Neutrophil (primary cell): Measurements from ENCODE around the gene ITFG1.

Experiments used
- H3K27ac ChIP-seq: fragments of 200-600 bp; sonication (generic); 2 replicates; pipeline ENCODE4 v1.5.1; 2016; ENCODE audit warnings: mild to moderate bottlenecking, moderate library complexity
- H3K27me3 ChIP-seq: fragments of 200-600 bp; sonication (generic); 2 replicates; pipeline ENCODE4 v1.6.0; 2016; ENCODE audit warnings: mild to moderate bottlenecking
- H3K36me3 ChIP-seq: fragments of 200-600 bp; sonication (generic); 2 replicates; pipeline ENCODE4 v1.5.1; 2017
- H3K4me1 ChIP-seq, 2 experiments: fragments of 200-600 bp in 1 of 2; sonication (generic) in 1 of 2; 1 replicate in 1 of 2; 2 replicates in 1 of 2; pipeline versions ENCODE4 v1.5.1 to v1.6.1; 2013 to 2016; ENCODE audit warnings: low read depth in 1 of 2, low read length in 1 of 2, mild to moderate bottlenecking in 1 of 2, moderate library complexity in 1 of 2; ENCODE audit not compliant: control insufficient read depth in 1 of 2, insufficient read depth in 1 of 2
- H3K4me3 ChIP-seq, 2 experiments: fragments of 200-600 bp in 1 of 2; sonication (generic) in 1 of 2; 1 replicate in 1 of 2; 2 replicates in 1 of 2; pipeline ENCODE4 v1.5.1; 2013 to 2016; ENCODE audit warnings: low read depth in 1 of 2, low read length in 1 of 2, mild to moderate bottlenecking in 1 of 2, moderate library complexity in 1 of 2
- H3K9me3 ChIP-seq: fragments of 200-600 bp; sonication (generic); 2 replicates; pipeline ENCODE4 v1.5.1; 2016
- TF ChIP-seq, protein P1 (sequence below): fragments of 200-600 bp; sonication (generic); IDR thresholded peaks from 2 replicates; pipeline ENCODE4 v1.5.1; 2016; ENCODE audit warnings: antibody characterized with exemption

Gene ITFG1

DNA sequence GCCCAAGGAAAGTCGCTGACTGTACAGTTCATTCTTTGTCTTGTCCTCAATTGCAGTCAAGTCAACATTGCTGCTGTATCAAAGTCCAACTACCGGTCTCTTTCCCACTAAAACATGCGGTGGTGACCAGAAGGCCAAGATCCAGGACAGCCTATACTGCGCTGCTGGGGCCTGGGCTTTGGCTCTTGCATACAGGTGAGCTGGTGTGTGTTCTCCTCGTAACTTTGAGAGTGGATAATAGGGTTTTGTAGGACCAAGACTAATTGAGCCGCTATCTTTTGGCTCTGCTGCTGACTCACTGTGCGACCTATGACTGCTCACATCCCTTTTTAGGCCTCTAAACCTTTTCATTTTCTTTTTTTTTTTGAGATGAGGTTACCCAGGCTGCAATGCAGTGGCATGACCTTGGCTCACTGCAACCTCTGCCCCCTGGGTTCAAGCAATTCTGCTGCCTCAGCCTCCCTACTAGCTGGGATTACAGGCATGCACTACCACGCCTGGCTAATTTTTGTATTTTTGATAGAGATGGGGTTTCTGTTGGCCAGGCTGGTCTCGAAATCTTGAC, 38.9 kb upstream of the ITFG1 start:
- TF ChIP-seq, protein P1, sequence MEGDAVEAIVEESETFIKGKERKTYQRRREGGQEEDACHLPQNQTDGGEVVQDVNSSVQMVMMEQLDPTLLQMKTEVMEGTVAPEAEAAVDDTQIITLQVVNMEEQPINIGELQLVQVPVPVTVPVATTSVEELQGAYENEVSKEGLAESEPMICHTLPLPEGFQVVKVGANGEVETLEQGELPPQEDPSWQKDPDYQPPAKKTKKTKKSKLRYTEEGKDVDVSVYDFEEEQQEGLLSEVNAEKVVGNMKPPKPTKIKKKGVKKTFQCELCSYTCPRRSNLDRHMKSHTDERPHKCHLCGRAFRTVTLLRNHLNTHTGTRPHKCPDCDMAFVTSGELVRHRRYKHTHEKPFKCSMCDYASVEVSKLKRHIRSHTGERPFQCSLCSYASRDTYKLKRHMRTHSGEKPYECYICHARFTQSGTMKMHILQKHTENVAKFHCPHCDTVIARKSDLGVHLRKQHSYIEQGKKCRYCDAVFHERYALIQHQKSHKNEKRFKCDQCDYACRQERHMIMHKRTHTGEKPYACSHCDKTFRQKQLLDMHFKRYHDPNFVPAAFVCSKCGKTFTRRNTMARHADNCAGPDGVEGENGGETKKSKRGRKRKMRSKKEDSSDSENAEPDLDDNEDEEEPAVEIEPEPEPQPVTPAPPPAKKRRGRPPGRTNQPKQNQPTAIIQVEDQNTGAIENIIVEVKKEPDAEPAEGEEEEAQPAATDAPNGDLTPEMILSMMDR = no peak
- Histone ChIP-seq H3K4me1 (no peaks in the 10 kb centered on the region), H3K4me3 (no peak overlapping the region), H3K27ac (no peak overlapping the region), H3K36me3 (peaks cover 74% of the 10 kb centered on the region), H3K27me3 (no peaks in the 10 kb centered on the region), H3K9me3 (no peaks in the 10 kb centered on the region)

DNA sequence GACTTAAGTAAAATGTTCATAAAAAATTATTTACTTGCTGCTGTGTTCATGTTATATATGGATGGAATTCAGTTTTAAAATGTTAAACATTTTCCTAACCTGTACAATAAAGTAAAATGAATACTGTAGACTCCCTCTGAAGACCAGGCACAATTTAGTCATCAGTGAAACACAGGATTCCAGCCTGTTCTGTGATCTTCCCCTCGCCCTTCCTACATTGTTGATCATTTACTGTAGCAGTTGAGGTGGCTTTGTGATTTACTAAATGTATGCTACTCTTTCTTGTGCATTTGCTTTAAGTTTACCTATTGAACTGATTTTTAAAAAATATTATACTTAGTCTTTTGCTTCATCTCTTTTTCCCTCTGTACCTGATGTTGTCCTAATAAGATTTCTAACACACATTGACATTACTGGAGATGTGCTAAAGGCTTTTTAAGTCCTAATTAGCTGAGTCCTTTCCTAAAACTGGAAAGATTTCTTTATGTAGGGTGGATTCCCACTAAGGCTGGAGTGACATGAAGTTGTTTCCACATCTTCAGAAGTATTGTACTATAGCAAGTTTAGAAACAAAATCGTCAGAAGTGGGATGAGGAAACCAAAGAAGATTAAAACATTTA, 38.3 kb upstream of the ITFG1 start:
- TF ChIP-seq, protein P1 = no peak
- Histone ChIP-seq H3K27me3 (no peaks in the 10 kb centered on the region), H3K4me1 (no peaks in the 10 kb centered on the region), H3K27ac (no peak overlapping the region), H3K9me3 (no peaks in the 10 kb centered on the region), H3K4me3 (no peak overlapping the region), H3K36me3 (peaks cover 69% of the 10 kb centered on the region)

DNA sequence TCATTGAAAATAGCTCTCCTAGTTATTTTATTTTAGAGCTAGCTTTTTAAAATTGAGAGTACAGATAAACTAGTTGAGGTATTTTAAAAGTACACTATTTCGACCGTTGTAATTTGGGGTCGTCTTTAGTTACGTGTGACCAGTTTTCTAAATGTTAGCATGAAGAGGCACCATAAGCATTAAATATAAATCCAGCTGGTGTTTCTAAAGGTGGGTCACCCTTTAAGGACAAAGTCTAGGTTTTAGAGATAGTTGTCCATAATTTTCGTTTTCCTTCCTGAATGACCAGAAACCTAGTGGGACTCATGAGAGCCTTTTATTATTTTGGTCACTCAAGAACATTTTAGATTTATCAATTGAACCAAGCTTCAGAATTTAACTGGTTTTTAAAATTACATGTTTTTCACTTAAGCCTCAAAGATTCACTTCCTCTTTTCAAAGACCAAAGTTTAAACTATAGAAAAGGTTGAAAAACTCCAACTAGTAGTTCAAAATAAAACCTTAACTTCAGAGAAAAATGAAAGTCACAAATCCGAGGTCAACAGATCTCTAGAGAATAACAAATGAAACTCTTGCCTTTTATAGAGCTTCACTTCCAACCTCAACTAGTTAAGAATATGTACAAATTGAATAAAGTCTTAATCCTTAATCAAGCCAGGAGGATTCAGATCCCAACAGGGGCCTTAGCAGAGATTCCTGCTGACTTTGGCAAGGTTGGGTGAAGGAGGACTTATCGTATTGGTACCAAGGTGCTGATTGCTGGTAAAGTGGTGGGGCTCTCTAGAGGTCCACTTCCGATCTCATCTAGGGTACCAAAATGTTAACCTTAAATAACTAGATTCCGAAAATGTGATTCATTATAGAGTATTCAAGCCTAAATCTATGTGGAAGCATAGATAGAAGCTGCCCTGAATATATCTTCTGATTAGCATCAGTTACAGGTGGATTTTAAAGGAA, 32.8 kb upstream of the ITFG1 start:
- Histone ChIP-seq H3K9me3 (peaks cover 16% of the 10 kb centered on the region), H3K27me3 (no peaks in the 10 kb centered on the region), H3K4me1 (peaks cover 14 to 16% of the 10 kb centered on the region in 2 experiments), H3K36me3 (peaks cover 13% of the 10 kb centered on the region), H3K27ac (peak overlapping the region; percentile 68), H3K4me3 (peak overlapping the region; percentile 25 to 41)
- TF ChIP-seq, protein P1 = no peak

DNA sequence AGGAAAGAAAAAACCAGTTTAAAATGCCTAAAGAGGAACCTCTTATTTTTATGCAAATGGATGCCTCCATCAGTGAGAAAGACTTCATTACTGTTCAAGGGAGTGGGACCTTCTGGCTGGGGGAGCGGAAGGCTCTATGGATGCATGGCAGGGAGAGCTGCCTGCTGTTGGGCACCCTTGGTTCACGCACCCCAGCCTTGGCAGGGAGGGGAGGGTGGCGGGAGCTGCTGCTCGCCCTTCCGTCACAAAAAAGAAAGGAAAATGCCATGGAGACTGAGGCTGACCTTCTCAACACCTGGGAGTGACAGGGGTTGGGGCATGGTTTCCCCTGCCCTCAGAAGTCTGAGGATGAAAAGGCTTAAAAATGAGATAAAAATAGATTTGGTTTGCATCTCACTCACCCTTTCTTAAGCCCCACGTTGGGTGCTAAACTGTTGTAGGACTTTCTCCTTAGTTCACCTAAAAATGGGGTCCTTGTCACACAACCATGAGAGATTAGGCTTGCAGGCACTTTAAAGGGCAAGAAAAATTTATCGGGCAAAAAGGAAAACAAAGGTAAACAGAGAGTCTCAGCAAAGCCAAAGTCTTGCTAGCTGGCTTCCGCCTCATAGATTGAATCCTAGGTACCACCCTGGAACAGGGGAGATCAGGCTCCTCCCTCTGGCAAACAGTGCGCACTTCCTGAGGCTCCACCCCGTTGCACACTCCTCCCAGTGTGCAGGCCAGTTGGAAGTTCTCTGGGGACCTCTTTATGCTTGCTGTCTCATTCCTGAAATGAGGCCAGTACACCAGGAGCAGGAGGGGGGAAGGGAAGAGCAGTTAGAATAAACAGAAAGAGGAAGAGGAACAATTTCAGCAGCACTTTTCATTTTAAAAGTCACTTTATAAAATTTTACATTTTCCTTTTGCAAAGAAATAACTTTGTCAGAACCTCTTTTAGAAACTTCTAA, 31.8 kb upstream of the ITFG1 start:
- H3K4me1 ChIP-seq = peaks cover 14 to 16% of the 10 kb centered on the region in 2 experiments
- no peaks in the 10 kb centered on the region for H3K27me3 ChIP-seq
- H3K36me3 ChIP-seq = peaks cover 4% of the 10 kb centered on the region
- peak overlapping the region; percentile 25 to 41 for H3K4me3 ChIP-seq
- TF ChIP-seq, protein P1 = no peak
- peaks cover 16% of the 10 kb centered on the region for H3K9me3 ChIP-seq
- peak overlapping the region; percentile 68 for H3K27ac ChIP-seq

DNA sequence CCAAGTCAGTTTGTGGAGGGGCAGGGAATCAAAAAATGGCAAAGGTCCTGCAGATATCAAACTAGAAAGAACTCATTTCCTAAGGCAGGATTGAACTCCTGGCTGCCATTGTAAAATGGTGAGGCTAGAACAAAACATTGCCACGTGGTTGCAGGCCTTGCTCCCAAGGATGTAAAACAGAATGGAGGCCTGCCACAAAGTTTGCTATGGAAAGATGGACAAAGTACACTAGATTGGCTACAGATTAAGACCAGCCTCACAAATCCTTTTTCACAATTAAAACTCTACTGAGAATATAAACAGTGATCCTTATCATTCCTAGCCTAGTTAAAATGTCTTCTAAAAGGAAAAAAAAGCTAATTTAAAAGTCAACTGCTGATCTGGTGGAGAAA, 31.2 kb upstream of the ITFG1 start:
- H3K9me3 ChIP-seq = peaks cover 16% of the 10 kb centered on the region
- no peaks in the 10 kb centered on the region for H3K27me3 ChIP-seq
- peaks cover 14 to 16% of the 10 kb centered on the region in 2 experiments for H3K4me1 ChIP-seq
- H3K36me3 ChIP-seq = no peaks in the 10 kb centered on the region
- no peak overlapping the region for H3K4me3 ChIP-seq
- peak overlapping the region; percentile 68 for H3K27ac ChIP-seq
- TF ChIP-seq, protein P1 = no peak
